Amniotic stem cell (primary cell): ENCODE measurements around the gene SEC24D.

Experiments used
- DNase-seq: peaks from one replicate; lab custom pipeline; 2025; lab: John Stamatoyannopoulos, UW

The SEC24D gene

DNA sequence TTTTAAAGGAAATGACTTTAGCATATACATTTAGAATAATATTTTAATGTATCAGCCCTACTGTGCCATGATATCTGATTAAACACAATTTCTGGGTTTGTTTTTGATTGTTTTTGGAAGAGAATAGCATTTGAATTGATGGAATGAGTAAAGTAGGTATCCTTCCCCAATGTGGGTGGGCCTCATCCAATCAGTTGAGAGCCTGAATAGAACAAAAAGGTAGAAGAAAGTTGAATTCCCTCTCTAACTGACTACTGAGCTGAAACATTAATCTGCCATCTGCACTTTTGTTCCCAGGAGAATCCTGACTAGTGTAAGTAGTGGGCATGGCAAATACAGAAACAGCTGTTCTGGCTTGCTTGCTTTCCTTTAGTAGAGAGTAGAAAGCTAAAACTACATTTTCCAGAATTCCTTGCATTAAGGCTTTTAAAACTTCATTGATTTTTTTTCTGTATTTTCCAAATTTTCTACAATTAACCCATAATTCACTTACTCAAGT is 9.7 kb upstream of the SEC24D start:
- no peak for DNase-seq

DNA sequence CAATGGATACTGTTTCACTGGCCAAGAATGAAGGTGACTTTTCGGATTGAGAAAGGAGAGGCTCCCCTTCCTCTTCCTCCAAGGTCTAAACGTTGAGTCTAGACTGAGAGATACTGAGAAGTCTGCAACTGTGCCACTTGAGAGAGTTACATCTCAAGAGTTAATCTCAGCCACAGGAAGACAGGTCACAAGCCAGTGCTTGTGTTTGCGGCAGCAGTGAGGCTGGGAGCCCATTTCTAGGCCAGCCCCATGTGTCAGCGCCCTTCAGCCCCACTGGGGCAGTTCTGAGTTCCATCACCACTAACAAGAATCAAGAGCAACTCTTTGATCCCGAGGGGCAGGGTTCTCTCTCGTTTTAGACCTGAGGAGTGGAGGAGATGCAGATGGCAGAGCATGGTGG is 7.3 kb upstream of the SEC24D start:
- DNase-seq, result no peak

DNA sequence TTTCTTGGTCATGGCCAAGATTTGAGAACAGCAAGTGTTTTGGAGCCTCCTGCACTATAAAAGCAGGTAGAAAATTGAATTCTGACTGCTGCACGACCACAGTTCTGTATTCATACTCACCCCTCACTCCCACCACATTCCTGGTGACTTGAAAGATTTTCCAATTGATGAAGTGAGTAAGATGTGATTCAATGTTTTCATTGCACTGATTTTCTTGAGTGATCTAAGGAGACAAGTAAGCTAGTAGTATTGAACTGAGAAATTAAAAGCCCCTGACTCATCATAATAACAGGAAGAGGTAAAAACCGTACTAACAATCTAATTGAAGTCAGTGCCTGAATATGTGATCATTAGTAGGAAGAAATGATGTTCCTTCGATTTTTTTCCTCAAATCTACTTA is 6.1 kb upstream of the SEC24D start:
- DNase-seq, result no peak

DNA sequence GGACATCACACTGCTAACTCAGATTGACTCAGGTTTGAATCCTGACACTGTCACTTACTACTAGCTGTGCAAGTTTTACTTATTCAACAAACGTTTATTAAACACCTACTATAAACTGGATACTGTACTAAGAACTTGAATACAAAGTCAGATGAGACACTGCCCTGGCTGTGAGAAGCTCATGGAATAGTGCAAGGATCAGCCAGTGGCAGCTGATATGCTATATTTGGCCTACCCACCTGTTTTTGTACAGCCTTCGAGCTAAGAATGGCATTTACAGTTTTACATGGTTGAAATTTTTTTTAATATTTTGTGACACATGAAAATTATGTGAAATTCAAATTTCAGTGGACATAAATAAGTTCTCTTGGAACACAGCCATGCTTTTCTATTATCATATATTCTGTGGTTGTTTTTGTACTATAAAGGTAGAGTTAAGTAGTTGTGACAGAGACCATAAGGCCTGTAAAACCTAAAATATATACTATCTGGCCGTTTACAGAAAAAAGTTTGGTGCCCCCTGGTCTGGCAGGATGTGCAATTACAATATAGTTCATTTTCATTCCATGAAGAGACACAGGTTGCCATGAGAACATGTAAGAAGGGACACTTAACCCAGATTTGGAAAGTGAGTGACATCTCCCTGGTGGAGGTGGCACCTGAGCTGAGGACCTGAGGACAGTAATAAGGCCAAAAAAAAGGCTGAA is 3.4 kb upstream of the SEC24D start:
- DNase-seq, result no peak

DNA sequence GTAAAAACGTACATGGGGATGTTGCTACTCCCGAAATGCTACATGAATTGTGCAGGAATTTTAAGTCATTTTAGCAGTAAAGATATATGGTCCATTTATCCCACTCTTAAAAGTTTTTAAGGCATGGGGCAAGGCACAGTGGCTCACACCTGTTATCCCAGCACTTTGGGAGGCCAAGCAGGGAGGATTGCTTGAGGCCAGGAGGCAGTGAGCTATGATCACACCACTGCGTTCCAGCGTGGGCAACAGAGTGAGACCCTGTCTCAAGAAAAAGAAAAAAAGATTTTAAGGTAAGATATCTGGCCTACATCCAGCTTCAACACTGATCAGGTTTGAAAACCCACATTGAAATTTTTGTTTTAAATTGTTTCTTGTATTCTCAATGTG is 1.2 kb upstream of the SEC24D start:
- DNase-seq, result no peak

DNA sequence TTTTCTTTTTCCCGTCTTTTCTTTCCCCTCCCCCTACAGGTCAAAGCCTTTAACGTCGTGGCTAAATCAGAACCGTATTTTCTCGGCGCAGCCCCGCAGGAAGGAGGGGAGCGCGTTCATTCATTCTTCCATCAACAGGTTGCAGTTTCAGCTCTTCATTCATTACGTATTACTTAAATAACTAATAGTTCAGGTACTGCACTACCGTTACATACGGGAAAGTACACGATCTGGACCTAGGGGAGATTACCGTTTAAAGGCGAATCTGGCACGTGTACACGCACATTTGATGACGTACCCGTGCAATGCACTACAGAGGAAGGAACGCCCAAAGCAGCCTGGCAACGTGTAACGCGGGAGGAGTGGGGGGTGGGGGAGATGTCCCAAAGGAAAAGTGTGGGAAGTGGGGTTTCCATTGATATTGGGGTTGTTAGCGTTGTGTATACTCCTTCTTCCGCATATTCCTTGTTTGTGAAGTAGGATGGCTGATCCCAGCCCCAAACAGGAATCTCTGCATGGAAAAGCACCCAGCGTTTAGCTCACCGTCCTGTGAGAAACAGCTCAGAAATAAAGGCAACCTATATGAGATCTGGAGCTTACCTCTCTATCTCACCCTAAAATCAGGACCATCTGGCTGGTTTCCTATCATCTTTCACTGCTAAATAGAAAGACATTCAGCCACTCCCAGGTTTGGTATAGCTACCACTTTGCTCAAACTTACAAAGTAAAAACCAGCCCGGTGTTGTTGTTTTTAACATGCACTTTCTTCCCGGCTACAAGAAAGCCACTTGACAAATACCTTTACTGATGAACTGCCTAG is 585 bp upstream of the SEC24D start:
- DNase-seq, result peak; percentile 80

DNA sequence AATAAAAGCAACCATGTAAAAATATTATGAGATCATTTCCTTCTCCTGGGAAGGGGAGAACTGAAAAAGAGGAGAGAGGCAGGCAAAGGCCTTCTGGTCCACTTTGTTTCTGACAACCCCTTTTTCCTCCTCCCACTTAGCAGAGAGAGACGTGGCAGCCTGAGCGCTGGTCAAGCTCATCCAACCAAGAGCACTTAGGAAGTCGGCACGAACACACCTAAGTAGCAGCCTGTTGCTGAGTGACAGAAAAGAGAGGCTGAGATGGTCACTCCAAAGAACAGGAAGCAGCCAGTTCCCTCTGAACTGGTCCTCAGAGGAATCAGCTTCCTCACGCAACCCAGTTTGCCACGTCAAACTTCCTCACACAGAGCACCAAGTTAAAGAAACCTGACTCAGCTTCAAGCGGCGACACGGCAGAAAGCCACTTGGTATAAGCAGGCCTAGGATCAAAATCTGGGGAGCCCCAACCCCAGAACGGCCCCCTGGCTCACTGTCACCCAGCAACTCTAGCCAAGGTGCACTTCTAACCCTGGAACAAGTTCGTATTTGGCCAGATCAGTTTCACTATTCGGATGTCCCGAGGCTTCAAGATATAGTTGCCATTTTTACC is 861 bp downstream of the SEC24D start:
- DNase-seq, result peak; percentile 84

DNA sequence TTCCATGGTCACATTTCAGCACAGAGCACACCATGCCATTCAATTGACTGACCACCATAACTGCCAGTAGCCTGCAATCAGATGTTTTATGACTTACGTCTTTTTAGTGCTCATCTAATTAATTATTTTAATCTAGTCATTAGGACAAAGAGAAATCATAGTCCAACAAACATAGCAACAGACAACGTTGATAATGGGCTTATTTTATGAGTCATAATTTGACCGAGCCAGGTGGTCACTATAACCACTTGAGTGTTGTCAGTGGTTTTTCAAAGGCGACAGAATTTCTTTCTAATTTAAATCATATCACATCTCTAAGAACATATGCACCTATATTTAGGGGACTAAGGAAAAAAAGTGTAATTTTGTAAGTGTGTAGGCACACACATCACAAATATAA is 1.9 kb downstream of the SEC24D start:
- DNase-seq, result no peak

DNA sequence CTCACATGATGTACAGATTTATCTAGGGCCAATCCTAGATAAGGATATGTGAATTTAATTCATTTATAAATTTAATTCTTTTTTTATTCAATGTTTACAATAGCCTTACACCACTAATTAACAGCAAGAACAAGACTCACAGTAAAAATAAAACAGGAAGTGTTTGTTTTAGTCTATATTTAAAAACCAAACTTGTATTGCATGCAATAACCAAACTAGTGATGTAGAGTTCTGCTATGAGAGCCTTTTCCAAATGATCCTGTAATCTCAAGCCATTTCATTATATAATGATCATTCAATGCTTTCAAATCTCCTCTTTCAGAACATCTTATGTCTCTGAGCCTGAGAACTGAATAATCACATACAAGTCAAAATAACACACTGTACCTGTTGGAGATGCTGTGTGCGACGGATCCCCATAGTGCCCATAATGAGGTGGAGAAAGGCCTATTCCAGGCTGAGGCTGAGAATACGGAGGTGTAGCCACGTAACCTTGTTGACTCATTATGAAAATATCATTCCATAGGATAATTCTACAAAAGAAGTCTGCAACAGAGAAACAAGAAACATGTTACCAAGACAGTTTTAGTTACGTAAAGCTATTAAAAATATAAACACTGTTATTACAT is 2.6 kb downstream of the SEC24D start:
- DNase-seq, result no peak

DNA sequence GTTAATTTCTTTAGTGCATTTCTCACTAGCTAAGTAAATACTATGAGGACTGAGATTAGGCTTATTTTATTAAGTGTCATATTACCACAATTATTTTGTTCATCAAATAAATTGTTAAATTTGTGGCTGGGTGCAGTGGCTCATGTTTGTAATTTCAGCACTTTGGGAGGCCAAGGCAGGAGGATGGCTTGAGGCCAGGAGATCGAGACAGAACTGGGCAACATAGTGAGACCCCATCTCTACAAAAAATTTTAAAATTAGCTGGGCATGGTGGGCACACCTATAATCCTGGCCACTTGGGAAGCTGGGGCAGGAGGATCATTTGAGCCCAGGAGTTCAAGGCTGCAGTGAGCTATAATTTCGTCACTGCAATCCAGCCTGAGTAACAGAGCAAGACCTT is 6.8 kb downstream of the SEC24D start:
- DNase-seq, result no peak

DNA sequence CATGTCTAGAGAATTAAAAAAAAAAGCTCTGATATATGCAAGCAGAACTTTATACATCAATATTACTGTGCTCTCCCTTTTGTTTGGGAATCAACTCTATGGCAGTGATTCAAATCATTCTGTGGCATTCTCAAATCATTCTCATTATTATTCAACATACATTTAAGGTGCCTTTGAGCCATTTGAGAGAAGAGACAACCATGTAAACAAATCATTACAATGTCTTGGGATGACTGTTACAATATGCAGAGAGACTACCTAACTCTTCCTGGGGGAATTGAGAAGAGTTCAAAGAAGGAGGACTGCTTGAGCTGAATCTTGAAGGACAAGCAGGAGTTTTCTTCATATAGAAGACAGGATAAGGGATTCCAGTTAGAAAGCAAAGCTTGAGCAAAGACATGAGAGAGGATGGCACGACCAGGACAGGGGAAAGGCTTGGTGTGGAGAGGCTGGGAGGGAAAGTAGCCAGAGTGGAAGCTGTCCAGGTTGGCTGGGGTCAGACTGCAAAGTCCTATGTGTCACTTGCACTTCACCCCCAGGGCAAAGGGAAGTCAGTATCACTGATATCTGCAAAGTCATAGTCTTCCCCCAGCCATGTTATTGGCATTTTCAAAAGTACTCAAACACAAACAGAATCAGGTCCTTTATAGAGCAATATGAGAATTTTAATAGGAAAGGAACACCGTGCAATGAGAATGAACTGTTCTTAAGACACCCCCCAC is 9.0 kb downstream of the SEC24D start:
- DNase-seq, result no peak

DNA sequence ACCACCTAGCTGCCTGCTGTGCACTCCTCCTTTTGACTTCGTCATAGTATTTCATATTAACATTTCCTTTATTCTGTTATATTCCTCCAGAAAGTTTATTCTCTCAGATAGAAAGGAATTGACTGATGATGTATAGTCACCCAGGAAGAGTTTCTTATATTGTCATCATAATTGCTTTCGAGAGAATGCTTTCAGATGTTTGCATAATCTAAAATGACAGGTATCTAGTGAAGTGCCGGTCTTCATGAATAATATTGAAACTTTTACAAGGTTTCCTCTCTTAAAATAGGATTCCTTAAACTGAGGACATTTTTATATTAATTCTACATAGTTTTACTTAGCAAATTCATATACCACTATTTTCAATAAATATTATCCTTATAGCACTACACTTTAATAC is 10.1 kb downstream of the SEC24D start:
- no peak for DNase-seq

DNA sequence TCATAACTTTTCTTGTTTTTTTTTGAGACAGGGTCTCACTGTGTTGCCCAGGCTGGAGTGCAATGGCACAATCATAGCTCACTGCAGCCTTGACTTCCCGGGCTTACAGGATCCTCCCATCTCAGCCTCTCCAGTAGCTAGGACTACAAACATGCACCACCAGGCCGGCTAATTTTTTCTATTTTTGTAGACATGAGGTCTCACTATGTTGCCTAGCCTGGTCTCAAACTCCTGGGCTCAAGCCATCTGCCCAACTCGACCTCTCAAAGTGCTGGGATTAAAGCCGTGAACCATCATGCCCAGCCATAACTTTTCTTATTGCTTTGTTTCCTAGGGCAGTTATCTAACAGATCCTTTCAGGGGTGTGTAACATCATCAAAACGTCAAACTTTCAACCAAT is 11.8 kb downstream of the SEC24D start:
- DNase-seq, result no peak

DNA sequence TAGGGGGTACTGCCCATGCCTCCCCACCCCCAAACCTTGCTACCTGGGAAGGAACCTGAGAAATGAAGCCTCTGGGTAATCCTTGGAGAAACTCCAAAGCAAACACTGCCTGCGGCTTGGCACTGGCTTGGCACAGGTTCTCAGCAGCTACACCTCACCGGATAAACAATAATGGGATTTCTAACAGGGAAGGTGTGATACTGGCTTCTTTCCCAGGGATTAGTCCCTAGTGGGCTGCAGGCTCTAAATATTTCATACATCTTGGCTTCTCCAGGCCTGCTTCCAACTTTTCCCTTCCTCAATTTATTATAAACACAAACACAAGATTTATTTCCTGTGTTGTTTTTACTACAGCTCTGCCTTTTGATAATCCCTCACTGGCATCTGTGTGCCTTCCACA is 12.5 kb downstream of the SEC24D start:
- DNase-seq, result no peak

DNA sequence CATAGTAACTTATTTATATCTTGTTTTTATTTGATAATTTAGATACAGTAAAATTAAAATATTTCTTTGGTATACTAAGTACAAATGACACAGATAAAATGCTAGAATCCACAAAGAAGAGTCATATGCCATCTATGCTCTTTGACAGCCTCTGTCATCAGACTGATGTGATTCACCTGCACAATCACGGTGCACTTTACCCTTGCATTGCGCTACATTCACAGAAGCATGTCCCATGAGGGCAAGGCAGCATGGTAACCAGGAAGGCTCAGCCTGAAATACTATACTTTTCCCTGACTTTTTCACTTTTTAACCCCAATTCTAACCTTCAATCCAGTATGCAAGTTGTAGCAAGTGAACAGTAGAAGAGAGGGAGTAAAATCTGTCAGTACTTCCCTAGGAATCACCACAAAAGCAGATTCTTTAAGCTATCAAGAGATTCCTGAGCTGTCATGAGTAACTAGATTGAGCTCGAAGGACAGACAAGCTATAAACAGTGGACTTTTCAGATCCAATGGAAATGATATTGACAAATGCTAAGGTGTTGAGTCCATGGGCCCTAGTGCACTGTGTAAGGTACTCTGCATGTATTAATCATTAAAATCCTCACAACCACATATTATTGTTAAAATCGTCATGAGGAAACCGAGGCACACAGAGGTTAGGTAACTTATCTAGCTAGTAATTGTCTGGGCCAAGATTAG is 14.2 kb downstream of the SEC24D start:
- no peak for DNase-seq

DNA sequence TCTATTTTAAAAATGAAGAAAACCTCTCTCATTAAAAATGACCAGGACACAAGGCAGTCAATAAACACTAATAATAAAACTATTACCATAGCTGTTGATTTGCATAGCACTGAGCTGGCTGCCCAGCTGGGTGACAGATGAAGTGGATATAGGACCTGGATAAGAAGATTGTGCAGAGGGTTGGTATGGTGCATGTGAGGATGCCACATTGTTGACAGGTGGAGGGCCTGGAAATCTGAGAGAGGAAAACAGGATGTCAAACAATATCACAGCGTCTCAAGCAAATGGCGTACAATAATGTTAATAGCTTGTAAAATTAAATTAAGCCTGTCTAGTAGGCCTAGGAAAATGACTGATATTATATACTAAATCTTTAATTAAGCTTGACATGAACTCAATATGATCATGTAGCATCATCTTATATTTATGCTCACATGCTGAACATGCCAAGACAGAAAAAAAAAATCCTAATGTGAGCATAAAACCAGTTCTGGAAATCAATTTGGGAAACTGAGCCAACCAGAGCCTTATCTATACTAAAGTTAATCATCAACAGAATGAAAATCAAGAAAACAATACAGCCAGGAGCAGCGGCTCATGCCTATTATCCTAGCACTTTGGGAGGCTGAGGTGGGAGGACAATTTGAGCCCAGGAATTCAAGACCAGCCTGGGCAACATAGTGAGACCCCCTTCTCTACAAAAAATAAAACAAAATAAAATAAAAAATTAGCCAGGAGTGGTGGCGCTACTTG is 18.6 kb downstream of the SEC24D start:
- DNase-seq, result no peak

DNA sequence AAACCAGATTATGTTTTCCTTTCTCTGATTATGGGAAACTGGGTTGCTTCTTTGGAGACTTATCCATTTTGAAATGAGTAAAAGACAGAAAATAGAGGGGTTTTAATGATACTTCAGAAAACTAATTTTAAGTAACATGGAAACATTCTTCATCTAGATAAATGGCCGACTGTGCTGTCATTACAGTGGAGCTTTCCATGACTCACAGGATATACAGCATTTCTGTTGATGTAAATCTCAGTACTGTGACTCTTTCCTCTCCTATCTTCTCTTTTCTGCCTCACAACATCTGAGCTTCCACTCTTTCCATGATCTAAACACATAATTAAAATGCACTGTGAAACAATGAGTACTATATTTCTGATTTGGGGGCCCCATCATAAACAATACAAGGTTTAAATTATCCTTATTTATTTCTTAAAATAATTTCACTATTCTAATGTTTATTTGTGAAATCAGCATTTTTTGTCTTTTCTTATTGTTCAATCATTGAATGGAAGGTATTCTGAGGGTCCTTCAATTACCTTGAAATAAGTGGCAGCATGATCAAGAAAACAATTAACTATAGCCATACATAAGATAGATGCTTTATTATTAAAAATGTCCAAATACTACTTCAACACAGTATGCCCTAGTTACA is 19.3 kb downstream of the SEC24D start:
- peak; percentile 43 for DNase-seq

DNA sequence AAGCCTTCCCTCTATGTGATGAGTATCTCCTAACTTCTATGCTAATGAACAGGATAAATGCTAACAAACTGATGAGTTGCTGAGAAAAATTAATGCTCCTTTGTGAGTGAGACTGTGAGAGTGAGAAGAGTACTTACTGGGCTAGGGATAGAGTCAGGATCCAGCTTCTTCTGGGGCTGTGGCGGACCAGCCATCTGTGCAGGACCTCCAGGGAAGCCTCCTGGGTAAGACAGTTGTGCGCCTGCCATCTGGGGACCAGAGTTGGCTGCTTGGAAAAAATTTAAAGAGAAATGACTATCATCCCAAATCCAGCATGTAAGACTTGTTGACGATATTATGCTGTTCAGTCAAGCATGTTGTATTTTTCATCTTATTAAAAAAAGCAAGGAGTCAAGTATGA is 21.0 kb downstream of the SEC24D start:
- DNase-seq, result no peak

DNA sequence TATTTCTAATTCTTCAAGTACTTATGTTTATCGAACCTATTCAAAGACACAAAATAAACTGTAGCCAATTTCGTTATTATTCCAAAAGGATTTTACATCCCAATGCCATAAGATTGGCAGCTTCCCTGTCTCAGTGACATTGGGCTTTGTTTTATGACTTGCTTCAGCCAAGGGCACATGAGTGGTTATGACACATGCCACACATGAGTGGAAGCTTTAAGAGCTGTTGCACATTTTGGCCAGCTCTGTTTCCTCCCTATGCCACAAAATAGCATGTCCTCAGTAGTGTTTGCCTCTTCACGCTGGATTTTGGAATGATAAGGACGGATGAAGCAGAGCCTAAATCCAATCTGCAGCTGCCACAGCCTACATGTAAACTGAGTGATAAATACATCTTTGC is 21.9 kb downstream of the SEC24D start:
- no peak for DNase-seq

DNA sequence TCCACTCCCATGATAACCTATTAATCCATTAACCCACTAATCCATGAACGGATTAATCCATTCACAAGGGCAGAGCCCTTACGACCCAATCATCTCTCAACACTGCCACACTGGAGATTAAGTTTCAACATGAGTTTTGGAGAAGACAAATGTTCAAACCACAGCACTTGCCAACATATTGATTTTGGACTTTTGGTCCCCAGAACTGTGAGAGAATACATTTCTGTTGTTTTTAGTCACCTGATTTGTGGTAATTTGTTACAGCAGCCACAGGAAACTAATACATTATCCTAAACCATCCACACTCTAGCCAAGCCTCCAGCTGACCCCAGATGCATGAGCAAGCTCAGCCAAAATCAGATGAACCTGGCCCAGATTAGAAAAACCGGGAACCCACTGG is 22.4 kb downstream of the SEC24D start:
- DNase-seq, result no peak
